IPS DF 19.7 (cell line): ENCODE data around the gene HHATL.
A peak's percentile ranks its signal among the peaks of the same experiment; 100 is the strongest.

ENCODE experiments used
- DNase-seq: peaks from one replicate; pipeline ENCODE4 v3.0.0-alpha.2; 2013; ENCODE audit warnings: low read depth, low spot score

The HHATL gene

GRCh38 chr3:42652611-42653302, 49.8 kb downstream of the HHATL start:
- DNase-seq, result no peak

- DNase-seq, result no peak
Measured at GRCh38 chr3:42652251-42652610, 50.4 kb downstream of the HHATL start.

- DNase-seq, result no peak
Measured at GRCh38 chr3:42651248-42652091, 51.1 kb downstream of the HHATL start.

DNA sequence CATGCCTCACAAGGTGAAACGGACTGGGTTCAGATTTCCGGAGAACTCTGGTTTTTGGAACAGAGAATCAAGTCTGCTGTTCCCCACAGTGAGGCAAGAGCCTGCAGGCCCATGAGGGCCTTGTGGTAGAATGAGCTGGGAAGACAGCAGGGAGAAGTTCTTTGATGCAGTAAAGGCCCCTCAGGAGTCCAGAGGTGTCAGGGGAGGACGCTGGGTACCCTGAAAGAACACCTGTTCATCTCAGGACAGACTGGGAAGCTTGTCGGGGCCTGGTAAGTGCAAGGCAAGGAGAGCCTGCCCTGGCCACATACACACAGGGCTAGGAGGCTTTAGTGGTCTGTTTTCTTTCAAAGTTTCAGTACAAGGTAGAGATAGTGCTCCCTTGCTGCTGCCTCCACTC, 52.8 kb downstream of the HHATL start:
- no peak for DNase-seq

- no peak for DNase-seq
Measured at GRCh38 chr3:42649006-42649405, 53.6 kb downstream of the HHATL start.

DNA sequence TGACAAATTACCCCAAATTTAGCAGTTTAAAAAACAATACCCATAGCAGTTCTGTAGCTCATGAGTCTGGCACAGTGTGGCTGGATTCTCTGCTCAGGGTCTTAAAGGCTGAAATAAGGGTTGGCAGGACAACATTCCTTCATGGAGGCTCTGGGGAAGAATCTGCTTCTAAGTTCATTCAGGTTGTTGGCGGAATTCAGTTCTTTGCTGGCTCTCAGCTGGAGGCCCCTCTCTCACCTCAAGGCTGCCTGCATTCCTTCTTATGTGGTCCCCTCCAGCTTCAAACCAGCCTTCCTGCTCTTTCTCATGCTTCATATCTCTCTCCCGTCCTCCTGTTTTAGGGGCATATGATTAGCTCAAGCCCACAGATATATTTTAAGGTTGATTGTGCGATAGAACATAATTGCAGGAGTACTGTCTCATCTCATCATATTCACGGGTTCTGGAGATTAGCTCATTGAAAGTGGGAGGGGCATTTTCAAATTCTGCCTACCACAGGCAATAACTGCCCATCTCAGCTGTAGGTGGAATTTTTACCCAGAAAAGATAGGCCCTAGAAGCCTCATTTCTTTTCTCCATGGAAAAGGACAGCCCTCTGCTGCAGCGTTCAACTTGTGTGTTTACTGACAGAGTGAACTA, 54.7 kb downstream of the HHATL start:
- peak; percentile 57 for DNase-seq
